WI38 (cell line): ENCODE results near the gene RPN2.

ENCODE experiments used
- H3K4me3 ChIP-seq: 2 replicates; pipeline ENCODE4 v1.5.1; 2011; ENCODE audit warnings: low read depth, mild to moderate bottlenecking, control low read depth, low read length
- TF ChIP-seq, protein P1 (sequence below): IDR thresholded peaks from 2 replicates; pipeline ENCODE4 v1.5.1; 2012; ENCODE audit warnings: low read depth, mild to moderate bottlenecking, control low read depth, low read length

RPN2 gene

DNA sequence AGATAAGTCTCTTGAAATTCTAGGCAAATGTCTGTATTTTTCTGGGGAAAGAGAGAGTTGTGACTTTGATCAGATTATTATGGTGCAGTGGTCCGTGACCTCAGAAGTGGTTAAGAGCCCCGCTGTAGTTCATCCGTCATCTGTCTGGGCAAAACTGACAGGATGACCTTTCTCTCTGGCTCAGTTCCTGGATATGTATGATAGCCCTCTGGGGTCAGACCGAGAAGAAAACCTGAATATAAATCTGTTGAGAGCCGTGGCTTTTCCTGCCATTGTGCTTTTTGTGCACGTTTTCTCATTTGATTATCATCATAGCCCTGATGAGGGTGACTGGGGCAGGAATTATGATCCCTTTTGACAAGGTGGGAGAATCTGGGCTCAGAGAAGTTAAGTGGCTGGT lies 55.9 kb downstream of the RPN2 start:
- TF ChIP-seq, protein P1, sequence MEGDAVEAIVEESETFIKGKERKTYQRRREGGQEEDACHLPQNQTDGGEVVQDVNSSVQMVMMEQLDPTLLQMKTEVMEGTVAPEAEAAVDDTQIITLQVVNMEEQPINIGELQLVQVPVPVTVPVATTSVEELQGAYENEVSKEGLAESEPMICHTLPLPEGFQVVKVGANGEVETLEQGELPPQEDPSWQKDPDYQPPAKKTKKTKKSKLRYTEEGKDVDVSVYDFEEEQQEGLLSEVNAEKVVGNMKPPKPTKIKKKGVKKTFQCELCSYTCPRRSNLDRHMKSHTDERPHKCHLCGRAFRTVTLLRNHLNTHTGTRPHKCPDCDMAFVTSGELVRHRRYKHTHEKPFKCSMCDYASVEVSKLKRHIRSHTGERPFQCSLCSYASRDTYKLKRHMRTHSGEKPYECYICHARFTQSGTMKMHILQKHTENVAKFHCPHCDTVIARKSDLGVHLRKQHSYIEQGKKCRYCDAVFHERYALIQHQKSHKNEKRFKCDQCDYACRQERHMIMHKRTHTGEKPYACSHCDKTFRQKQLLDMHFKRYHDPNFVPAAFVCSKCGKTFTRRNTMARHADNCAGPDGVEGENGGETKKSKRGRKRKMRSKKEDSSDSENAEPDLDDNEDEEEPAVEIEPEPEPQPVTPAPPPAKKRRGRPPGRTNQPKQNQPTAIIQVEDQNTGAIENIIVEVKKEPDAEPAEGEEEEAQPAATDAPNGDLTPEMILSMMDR: no peak
- H3K4me3 ChIP-seq: no peak overlapping the region

DNA sequence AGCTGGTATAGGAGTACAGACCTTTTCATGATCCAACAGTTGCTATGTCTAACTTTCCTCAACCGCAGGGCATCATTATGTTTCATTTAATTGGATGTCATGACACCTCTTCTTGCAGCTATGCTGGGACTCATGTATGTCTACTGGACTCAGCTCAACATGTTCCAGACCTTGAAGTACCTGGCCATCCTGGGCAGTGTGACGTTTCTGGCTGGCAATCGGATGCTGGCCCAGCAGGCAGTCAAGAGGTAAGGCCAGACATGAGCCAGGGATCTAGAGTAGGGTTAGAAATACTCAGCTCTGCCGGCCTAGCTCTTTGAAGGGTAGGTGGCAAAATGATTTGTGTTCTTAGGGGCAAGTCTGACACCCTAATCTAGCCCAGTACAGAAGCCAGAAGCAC lies 57.3 kb downstream of the RPN2 start:
- H3K4me3 ChIP-seq: no peak overlapping the region
- TF ChIP-seq, protein P1: no peak

DNA sequence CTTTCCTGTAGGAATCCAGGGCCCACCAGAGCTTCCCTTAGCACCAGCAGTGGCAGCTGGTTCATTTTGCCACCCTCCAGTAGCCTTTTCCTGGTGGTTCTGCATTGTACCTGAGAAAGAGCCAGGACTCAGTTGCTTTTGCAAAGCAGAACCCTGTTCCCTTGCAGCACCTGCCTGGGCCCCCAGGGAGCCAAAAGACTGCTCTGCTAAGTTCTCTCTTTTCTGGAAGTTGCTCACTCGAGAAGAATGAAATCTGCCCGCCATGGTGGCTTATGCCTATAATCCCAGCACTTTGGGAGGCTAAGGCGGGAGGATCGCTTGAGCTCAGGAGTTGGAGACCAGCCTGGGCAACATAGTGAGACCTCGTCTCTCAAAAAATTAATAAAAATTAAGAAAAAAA lies 58.5 kb downstream of the RPN2 start:
- TF ChIP-seq, protein P1: no peak

DNA sequence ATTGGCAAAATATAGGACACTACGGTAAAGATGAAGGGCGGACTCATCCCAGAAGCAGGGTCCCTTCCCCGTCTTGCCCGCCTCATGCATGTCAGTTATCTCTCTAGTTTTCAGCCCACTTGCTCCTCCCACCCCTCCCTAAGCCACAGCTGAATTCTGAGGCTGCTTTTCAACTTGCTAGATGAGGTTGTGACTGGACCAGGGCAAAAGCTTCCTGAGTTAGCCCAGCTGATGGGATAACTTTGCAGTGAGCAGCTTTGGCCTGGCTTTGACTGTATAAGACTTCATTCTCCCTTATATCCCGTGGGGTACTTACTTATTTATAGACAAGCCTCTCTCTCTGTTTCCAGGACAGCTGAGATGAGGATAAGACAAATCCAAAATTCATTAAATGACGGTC lies 59.3 kb downstream of the RPN2 start:
- TF ChIP-seq, protein P1: no peak

More for the DNA sequence above, 58.5 kb downstream of the RPN2 start:
- no peak overlapping the region for H3K4me3 ChIP-seq

DNA sequence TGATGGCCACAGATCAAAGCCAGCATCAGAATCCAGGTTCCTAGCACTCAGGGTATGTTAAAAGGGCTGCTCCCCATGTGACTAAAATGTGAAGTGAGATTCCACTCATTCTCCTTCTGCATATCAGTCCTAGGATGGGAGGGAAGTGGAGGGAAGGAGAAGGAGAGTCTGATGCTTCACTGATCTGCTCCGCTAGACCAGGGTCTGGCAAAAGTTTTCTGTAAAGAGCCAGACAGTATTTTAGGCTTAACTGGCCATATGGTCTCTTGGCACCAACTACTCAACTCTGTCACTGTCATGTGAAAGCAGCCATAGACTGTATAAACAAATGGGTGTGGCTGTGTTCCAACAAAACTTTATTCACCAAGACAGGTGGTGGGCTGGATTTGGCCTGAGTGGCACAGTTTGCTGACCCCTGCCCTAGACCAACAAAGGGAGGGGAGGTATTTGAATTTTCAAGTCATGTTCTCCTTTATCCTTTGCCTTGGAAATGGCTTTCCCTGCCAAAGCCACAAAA lies 59.9 kb downstream of the RPN2 start:
- H3K4me3 ChIP-seq: no peak overlapping the region
- TF ChIP-seq, protein P1: no peak

More for the DNA sequence above, 59.3 kb downstream of the RPN2 start:
- no peak overlapping the region for H3K4me3 ChIP-seq

DNA sequence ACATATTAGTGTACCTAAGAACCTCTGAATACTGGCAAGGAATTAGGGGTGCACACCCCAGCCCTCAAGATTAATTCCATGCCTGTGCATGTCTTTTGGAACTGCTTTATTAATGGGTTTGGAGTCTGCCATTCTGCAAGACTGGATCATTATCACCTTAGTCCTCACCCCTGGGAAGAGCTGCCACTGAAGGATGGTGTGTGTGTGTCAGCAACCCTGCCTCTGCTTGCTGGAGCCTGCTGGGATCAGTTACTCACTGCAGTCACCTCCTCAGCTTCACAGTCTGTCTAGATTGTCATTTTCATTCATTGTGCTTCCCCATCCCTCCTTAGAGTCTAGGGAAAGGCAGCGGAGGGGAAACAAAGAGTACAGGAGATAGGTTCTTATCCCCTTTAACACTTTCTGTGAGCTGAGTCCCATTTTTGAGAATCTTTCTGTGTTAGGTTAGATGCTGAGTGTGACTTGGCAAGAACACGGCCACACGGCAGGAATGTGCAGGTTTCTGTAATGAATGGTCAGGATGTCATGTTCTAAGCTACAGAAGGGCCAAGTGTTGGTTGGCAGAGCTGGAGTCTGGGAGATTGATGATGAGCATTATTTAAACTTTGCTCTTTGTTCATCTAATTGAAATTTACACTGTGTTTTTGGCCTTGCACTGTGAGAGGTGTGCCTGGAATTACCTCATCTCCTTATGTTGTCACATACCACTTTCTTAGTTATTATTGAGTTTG lies 61.4 kb downstream of the RPN2 start:
- TF ChIP-seq, protein P1: no peak

DNA sequence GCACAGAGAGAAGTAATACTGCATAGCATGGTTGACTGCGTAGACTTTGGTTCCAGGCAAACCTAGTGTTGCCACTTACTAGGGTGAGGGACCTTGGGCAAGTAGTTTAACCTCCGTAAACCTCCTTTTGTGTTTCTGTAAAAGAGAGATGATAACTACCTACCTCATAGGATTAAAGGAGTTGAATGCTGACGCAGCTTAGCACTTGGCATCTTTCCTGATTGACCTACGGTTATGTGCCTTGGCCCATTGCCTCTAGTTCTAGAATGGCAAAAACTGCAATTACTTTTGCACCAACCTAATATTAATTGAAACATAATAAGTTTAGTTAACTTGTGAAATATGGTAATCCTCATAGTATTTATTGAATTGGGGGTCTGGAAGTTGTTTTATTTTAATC lies 63.4 kb downstream of the RPN2 start:
- H3K4me3 ChIP-seq: no peak overlapping the region
- TF ChIP-seq, protein P1: no peak

More for the DNA sequence above, 61.4 kb downstream of the RPN2 start:
- no peak overlapping the region for H3K4me3 ChIP-seq
